GM18867 (cell line): ENCODE measurements around the gene ZDHHC12.

Experiments used
- ATAC-seq: cut with Tn5 transposase; IDR thresholded peaks from one replicate; pipeline ENCODE4 v1.9.1; 2021; ENCODE audit warnings: mild to moderate bottlenecking, moderate library complexity; ENCODE audit not compliant: unreplicated experiment

ZDHHC12 gene

DNA sequence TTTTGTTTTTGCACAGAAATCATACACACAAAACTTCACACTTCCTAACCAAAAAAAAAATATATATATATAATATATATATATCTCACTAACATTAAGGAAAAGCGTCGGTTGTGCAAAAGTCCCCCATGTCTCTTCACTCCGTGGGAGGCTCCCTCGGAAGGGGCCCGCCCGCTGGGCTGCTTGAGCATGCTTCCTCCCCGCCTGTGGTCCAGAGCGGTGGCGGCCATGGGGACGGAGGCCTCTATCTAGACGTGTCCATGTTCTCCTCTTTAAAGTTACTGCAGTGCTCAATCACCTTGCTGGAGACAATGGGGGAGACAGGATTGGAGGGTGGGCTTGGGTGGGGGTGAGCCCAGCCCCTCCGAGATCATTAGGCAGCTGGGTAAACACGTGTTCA is 7.2 kb upstream of the ZDHHC12 start:
- ATAC-seq, result no peak

- ATAC-seq, result no peak
Observed at GRCh38 chr9:128729766-128730517, 6.0 kb upstream of the ZDHHC12 start.

DNA sequence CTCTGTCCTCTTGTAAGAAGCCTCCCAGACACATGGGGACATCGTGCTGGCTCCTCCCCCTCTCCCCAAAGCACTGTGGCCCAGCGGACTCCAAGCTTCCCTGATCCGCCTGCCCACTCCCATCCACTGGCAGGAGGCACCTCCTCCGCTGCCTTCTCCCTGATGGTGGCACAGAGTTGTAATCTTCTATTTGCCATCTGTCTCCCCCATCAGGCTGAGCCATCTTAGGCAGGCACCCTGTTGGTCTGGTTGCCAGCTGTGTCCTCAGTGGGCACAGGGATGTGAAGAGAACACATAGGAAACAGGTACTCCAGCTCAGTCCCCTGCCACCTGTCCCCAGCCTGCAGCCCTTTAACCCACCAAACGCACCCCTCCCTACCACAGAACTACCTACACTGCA is 5.4 kb upstream of the ZDHHC12 start:
- no peak for ATAC-seq

- ATAC-seq, result no peak
Observed at GRCh38 chr9:128728298-128728697, 4.4 kb upstream of the ZDHHC12 start.

DNA sequence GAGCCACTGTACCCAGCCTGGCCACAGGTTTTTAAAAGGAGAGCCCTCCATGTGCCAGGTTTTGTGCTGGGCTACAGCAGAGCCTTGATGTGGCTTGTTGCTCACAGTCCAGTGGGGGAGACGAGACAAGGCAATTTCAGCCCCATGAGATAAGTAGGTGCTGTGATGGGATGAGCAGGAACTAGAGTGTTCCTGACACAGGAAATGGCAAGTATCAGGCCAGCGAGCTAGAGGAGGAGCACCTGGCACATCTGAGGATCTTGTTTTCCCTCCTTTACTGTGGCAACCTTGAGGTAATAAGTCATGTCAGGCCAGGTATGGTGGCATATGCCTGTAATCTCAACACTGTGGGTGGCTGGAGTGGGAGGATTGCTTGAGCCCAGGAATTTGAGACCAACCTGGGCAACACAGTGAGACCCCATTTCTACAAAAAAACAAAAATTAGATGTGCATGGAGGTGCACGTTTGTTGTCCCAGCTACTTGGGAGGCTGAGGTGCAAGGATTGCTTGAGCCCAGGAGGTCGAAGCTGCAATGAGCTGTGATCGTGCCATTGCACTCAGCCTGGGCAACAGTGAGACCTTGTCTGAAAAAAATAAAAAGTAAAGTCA is 3.8 kb upstream of the ZDHHC12 start:
- ATAC-seq, result no peak

DNA sequence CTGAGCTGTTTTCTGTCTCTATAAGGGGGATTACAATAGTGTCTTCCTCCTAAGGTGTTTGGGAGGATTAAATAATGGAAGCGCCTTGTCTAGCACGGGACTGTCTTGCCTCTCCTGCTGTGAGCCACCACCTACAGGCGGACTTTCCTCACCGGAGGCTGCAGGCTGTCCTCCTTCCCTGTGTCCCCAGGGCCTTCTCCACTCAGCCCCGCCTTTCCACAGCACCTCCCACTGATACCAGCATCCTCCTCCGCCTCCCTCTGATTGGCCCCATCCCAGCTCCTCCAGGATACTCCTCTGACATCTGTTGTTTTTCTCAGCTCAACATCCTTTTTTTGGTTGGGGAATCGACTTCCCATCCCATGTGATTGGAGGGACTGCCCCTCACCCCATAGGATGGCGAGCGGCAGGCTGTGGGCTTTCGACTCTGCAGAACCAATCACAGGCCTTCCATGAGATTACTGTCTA is 851 bp upstream of the ZDHHC12 start:
- ATAC-seq, result peak; percentile 14

- ATAC-seq, result no peak
Observed at GRCh38 chr9:128723352-128723865, 518 bp downstream of the ZDHHC12 start.

DNA sequence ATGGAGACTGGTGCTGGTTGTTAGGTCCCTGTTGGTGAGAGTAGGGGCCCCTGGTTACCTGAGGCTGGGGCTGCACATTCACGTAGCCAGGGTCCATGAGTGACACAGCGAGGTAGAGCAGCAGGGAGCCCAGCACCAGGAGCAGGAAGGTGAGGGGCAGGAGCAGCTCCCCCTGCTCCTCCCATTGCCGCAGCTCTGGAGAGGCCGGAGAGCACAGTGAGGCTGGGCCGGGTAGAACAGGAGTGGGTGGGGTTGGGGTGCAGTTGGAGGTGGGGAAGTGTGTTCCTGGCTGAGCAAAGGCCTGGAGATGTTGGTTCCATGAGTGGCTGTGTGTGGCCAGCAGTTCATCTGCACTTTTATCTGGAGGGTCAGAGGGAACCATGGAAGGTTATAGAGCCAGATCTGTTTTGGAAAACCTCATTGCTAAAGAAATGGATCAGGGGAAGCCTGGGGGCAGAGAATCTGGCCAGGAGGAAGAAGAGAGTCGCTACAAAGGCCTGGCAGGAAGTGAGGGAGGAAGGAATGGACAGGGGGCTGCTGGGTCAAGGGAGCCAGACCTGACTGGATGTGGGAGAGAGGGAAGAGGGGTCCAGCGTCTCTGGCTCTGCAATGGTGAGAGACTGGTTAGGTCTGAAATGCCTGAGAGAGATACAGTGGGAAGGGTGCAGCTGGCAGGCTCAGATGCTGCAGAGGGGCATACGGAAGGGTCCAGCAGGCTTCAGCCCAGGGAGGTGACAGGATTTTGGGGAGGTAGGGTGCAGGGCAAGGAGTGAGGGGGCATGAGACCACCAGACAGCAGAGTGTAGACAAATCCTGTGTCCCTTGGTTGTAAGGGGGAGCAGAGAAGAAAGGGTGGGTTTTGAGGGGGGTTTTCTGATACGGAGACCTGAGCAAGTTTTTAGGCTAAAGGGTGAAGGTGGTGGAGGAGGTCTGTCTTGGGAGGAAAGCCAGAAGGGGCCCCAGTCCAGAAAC is 1.3 kb downstream of the ZDHHC12 start:
- no peak for ATAC-seq

DNA sequence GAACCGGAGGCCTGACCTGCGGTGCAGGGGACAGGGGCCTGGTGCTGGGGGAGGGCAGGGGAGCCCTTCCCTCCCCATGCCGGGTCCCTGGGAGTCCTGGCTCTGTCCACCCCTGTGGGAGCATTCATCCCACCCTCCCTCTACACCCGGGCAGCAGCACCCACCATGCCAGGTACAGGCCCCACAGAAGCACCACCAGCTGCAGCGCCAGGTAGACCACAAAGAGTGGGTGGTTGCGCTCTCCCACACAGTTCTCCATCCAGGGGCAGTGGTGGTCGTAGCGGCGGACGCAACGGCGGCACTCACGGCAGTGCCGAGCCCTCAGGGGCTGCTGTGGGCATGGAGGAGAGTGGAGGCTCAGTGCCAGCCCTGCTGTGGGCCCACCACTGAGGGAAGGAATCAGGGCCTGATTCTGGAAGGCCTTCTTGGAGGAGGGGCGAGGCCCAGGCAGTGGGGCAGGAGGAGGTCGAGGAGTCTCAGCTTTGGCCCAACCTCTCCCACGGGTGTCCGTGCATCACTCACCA is 2.4 kb downstream of the ZDHHC12 start:
- ATAC-seq, result no peak

DNA sequence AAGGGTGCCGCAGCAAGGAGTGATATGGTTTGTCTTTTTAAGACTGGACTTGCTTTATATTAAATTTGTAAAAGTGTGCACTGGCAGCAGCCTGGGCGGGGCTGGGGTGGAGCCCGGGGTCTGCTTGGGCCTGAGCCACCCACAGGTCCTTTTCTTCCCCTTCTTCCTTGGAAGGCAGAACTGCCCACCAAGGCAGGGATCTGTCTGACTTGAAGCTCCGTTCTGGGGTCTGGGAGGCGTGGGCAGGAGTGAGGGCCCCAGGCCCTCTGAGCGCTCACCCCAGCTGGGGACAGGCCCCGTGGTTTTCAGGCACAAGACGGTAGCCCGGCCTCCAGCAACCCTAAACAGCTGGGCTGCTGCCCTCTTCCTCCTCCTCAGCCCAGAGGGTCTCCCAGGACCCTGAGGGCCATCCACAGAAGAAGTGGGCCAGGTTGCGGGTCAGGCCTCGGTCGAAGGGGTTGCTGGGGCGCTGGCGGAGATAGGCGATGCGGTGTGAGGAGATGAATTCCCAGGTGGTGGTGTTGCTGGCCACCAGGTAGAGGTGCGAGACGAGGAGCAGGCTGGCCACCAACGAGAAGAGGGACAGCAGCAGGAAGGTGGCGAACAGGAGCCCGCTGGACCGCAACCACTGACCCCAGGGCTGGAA is 3.0 kb downstream of the ZDHHC12 start:
- no peak for ATAC-seq

DNA sequence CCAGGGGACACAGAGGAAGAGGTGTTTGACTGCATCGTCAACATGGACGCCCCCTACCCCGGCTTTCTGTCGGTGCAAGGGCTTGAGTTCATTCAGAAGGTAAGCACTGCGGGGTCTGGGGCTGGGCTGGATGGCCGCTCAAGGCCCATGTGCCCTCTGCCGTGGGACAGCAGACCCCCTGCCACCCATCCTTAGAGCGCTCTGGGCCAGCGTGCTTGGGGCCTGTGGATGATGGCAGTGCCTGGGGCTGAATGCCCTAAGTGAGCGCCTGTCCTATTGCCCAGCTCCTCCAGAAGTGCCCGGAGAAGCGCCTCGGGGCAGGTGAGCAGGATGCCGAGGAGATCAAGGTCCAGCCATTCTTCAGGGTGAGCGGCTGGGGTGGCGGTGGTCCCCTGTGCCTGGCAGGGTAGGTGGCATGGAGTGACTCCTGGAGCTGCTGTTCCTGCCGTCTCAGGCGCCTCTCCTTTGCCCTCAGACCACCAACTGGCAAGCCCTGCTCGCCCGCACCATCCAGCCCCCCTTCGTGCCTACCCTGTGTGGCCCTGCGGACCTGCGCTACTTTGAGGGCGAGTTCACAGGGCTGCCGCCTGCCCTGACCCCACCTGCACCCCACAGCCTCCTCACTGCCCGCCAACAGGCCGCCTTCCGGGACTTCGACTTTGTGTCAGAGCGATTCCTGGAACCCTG is 3.9 kb downstream of the ZDHHC12 start:
- ATAC-seq, result no peak

DNA sequence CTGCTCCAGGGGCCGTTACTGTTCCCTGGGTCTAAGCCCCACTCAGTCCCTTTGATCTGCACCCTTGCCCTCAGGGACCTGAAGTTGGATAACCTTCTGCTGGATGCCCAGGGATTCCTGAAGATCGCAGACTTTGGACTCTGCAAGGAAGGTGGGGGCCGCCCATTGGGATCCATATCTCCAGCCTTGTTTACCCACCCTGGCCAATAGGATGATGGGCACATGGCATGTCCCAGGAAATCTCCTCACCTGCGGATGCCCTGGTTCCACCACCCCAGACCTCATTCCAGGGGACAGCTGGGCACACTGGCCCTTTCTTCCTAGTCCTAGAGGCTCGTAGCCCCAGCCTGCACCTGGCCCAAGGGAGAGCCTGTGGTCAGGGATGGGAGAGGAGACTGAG is 5.5 kb downstream of the ZDHHC12 start:
- ATAC-seq, result no peak

DNA sequence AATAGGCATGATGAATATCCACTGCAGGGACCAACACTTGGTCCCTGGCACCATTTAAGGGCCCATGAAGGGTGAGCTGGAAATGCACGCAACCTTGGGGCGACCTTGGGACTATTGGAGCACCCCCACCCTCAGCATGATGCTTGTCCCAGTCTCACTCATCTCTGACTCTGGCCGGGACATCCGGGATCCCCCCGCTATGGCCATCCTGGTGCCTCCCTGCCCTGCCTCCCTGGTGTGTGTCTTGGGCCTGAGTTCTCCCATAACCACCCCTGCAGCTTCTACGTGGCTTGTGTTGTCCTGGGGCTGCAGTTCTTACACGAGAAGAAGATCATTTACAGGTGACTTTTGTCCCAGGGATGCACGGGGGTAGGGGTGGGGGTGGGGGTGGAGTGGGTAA is 5.9 kb downstream of the ZDHHC12 start:
- ATAC-seq, result no peak

DNA sequence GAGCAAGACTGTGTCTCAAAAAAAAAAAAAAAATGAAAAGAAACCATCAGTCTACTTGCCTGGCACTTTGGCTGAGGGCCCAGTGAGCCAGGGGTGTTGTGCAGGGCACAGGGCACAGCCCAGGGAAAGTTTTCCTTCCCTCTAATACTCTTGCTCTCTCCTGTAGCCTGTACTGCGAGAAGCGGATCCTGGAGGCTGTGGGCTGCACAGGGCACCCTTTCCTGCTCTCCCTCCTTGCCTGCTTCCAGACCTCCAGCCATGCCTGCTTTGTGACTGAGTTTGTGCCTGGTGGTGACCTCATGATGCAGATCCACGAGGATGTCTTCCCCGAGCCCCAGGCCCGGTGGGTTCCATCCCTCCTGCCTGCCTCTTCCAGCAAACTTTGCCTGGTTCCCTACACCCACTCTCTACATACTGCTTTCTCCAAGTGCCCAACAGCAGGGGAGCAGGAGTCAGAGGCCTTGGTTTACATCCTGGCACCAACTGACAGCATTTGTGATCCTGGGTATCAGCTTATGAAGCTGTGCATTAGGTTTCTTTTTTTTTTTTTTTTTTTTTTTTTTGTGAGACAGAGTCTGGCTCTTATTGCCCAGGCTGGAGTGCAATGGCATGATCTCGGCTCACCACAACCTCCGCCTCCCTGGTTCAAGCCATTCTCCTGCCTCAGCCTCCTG is 7.2 kb downstream of the ZDHHC12 start:
- ATAC-seq, result no peak

GRCh38 chr9:128715436-128715750 is 8.5 kb downstream of the ZDHHC12 start:
- no peak for ATAC-seq

- no peak for ATAC-seq
Observed at GRCh38 chr9:128714586-128715435, 9.1 kb downstream of the ZDHHC12 start.

DNA sequence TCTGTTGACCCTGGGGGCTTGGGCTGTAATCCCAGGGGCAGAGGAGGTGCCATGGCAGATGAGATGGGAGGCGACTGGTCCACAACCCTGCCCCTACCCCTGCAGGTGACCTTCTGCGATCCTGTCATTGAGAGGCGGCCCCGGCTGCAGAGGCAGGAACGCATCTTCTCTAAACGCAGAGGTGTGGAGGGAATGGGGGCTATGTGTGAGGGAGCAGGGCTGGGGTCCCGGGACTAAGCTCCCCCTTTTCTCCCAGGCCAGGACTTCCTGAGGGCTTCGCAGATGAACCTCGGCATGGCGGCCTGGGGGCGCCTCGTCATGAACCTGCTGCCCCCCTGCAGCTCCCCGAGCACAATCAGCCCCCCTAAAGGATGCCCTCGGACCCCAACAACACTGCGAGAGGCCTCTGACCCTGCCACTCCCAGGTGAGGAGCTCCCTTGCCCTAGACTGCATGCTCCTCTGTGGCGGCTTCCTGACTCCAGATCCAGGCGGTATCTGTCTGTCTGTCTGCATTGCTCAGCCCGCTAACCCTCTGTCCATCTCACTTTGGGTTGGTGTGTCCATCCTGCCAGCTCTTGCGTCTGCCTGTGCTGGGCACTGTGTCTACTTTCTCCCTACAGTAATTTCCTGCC is 9.9 kb downstream of the ZDHHC12 start:
- ATAC-seq, result no peak

- ATAC-seq, result no peak
Observed at GRCh38 chr9:128713411-128713780, 10.5 kb downstream of the ZDHHC12 start.
